ENCODE data around the gene JUP.
A peak's percentile ranks its signal among the peaks of the same experiment; 100 is the strongest.

DNA sequence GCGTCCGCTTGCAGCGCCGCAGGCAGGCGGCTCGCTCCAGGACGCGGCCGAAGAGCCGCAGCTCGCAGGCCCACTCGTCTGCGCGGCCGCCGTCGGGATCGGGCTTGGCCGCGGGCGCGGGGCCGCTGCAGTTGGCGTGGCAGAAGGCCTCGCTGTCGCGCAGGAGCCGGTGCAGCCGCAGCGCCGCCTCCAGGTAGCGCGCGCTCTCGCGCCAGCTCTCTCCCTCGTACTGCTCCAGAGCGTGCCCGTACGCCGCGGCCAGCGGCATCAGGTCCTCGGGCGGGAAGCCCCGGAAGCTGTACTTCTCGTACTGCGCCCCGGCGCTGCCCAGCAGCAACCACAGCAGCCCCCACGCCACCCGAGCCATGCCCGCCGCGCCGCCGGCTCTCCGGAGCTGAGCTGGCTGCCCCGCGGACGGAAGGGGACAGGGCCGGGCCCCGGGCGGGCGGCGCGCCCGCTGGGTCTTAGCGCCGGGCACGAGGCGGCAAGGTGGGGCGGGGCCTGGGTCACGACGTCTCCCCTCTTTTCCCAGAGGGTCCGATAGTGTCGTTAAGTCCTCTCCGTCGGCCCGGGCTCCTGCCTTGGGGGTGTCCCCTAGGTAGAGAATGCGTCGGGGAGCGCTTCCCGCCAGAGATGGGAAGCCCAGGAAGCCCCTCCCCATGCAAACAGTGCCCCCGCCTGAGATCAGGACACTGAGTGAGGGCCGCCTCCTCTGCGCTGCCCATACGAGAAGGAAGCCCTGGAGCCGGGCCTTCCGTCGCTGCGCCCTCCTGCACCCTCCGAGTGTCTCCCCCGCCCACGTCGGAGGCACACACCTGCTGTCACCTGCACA, 25.3 kb upstream of the JUP start, which contains the start of gene P3H4:
- TF ChIP-seq, protein P1, sequence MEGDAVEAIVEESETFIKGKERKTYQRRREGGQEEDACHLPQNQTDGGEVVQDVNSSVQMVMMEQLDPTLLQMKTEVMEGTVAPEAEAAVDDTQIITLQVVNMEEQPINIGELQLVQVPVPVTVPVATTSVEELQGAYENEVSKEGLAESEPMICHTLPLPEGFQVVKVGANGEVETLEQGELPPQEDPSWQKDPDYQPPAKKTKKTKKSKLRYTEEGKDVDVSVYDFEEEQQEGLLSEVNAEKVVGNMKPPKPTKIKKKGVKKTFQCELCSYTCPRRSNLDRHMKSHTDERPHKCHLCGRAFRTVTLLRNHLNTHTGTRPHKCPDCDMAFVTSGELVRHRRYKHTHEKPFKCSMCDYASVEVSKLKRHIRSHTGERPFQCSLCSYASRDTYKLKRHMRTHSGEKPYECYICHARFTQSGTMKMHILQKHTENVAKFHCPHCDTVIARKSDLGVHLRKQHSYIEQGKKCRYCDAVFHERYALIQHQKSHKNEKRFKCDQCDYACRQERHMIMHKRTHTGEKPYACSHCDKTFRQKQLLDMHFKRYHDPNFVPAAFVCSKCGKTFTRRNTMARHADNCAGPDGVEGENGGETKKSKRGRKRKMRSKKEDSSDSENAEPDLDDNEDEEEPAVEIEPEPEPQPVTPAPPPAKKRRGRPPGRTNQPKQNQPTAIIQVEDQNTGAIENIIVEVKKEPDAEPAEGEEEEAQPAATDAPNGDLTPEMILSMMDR (IDR thresholded peaks at IDR 0.05) = peak; percentile 64 to 92 (median 80)
- TF ChIP-seq POLR2A (IDR thresholded peaks at IDR 0.05) = peak in 2 of 4 donors; percentile 19 to 22

Measured in esophagus squamous epithelium (tissue), 4 donors.